Measurements from ENCODE around the gene FBXO22.
A peak's percentile ranks its signal among the peaks of the same experiment; 100 is the strongest.

FBXO22 gene

DNA sequence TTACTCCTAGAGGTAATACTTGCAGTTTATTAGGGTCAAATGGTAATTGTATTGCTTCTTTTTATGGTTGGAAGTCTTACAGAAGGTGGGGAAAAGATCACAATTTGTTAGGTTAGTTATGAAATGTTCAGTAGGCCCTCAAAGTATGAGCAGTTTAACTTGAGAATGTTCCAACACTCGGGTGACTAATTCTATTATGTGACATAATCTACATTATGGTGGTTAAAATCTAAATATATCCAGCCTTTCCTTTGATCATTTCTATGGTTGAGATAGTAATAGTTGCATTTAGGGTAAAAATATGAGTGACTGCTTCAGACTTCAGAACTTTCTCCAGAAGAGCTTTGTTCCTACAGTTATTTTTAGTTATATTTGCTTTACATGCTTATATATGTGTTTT is 19.6 kb upstream of the FBXO22 start:
- DNase-seq (ENCODE audit: low read depth in 1 of 2, low spot score in 1 of 2), result no peak
- Histone ChIP-seq H3K27ac (replicated peaks) (no peak overlapping the region), H3K4me3 (replicated peaks; ENCODE audit: insufficient read depth, low read length) (no peak overlapping the region), H3K27me3 (ENCODE audit: insufficient read depth, poor library complexity, severe bottlenecking) (no peaks in the 10 kb centered on the region)
- TF ChIP-seq, protein P1, sequence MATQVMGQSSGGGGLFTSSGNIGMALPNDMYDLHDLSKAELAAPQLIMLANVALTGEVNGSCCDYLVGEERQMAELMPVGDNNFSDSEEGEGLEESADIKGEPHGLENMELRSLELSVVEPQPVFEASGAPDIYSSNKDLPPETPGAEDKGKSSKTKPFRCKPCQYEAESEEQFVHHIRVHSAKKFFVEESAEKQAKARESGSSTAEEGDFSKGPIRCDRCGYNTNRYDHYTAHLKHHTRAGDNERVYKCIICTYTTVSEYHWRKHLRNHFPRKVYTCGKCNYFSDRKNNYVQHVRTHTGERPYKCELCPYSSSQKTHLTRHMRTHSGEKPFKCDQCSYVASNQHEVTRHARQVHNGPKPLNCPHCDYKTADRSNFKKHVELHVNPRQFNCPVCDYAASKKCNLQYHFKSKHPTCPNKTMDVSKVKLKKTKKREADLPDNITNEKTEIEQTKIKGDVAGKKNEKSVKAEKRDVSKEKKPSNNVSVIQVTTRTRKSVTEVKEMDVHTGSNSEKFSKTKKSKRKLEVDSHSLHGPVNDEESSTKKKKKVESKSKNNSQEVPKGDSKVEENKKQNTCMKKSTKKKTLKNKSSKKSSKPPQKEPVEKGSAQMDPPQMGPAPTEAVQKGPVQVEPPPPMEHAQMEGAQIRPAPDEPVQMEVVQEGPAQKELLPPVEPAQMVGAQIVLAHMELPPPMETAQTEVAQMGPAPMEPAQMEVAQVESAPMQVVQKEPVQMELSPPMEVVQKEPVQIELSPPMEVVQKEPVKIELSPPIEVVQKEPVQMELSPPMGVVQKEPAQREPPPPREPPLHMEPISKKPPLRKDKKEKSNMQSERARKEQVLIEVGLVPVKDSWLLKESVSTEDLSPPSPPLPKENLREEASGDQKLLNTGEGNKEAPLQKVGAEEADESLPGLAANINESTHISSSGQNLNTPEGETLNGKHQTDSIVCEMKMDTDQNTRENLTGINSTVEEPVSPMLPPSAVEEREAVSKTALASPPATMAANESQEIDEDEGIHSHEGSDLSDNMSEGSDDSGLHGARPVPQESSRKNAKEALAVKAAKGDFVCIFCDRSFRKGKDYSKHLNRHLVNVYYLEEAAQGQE (IDR thresholded peaks at IDR 0.05; ENCODE audit: insufficient replicate concordance, low read depth), result no peak
- TF ChIP-seq GABPA (IDR thresholded peaks at IDR 0.05; ENCODE audit: low read depth) (no peak), SPI1 (IDR thresholded peaks at IDR 0.05; ENCODE audit: borderline replicate concordance, low read depth) (no peak), CTCF (IDR thresholded peaks at IDR 0.05; ENCODE audit: insufficient read depth, low read length) (no peak), POLR2AphosphoS5 (IDR thresholded peaks at IDR 0.05; ENCODE audit: low read depth) (no peak)

GRCh38 chr15:75887178-75887577 is 16.5 kb upstream of the FBXO22 start:
- TF ChIP-seq CTCF (IDR thresholded peaks at IDR 0.05; ENCODE audit: insufficient read depth, low read length) (no peak), GABPA (IDR thresholded peaks at IDR 0.05; ENCODE audit: low read depth) (no peak), SPI1 (IDR thresholded peaks at IDR 0.05; ENCODE audit: borderline replicate concordance, low read depth) (no peak), POLR2AphosphoS5 (IDR thresholded peaks at IDR 0.05; ENCODE audit: low read depth) (no peak)
- TF ChIP-seq, protein P1 (IDR thresholded peaks at IDR 0.05; ENCODE audit: insufficient replicate concordance, low read depth), result no peak
- no peak overlapping the region for H3K27ac ChIP-seq (replicated peaks)
- H3K4me3 ChIP-seq (replicated peaks; ENCODE audit: insufficient read depth, low read length), result no peak overlapping the region
- H3K27me3 ChIP-seq (ENCODE audit: insufficient read depth, poor library complexity, severe bottlenecking), result no peaks in the 10 kb centered on the region
- no peak for DNase-seq (ENCODE audit: low read depth in 1 of 2, low spot score in 1 of 2)

- Histone ChIP-seq H3K4me3 (replicated peaks; ENCODE audit: insufficient read depth, low read length) (no peak overlapping the region), H3K27ac (replicated peaks) (no peak overlapping the region)
- peak in 1 of 2 experiments; percentile 34 for DNase-seq (ENCODE audit: low read depth in 1 of 2, low spot score in 1 of 2)
Observed at GRCh38 chr15:75891895-75892294, 11.8 kb upstream of the FBXO22 start.

More at GRCh38 chr15:75891895-75892294, 11.8 kb upstream of the FBXO22 start:
- H3K27me3 ChIP-seq (ENCODE audit: insufficient read depth, poor library complexity, severe bottlenecking), result no peaks in the 10 kb centered on the region
- TF ChIP-seq SPI1 (IDR thresholded peaks at IDR 0.05; ENCODE audit: borderline replicate concordance, low read depth) (0 out of 2 replicates have a peak, but pooled peaks have one; percentile 2), GABPA (IDR thresholded peaks at IDR 0.05; ENCODE audit: low read depth) (no peak), POLR2AphosphoS5 (IDR thresholded peaks at IDR 0.05; ENCODE audit: low read depth) (no peak)
- TF ChIP-seq, protein P1 (IDR thresholded peaks at IDR 0.05; ENCODE audit: insufficient replicate concordance, low read depth), result no peak

All from HL-60 (cell line).